CD1c-positive myeloid dendritic cell (primary cell): ENCODE results near the gene SH3RF3.
"Not testable (repeated sequence)": the region's sequence is repeated elsewhere in the genome, so short reads cannot be mapped to it uniquely, and the experiment has no call there.

Experiments
- DNase-seq: peaks from one replicate; pipeline ENCODE4 v3.0.0-alpha.2; 2016; ENCODE audit errors: extremely low spot score

The SH3RF3 gene

GRCh38 chr2:109157563-109158105, 28.6 kb downstream of the SH3RF3 start:
- no peak for DNase-seq

DNA sequence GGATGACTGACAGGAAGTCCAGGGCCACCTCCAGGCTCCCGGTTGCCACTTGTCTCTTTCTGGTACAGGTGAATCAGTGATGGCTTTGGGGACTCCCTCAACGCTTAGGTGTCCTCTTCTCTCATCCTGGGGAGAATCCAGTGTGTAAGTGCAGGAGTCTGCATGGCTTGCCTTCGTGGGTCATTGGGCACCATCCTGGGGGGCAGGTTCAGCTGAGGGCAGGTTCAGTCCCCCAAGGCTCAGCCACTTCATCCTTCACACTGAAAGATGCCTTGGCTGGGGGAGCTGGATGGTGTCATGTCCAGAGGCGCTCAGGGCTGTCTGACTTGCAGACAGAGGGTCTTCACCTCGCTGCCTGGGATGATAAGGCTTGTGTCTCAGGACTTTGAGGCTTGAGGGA, 29.2 kb downstream of the SH3RF3 start:
- no peak for DNase-seq

- no peak for DNase-seq
These were observed 30.1 kb downstream of the SH3RF3 start for GRCh38 chr2:109159096-109159495.

GRCh38 chr2:109160714-109161440, 31.9 kb downstream of the SH3RF3 start:
- DNase-seq = no peak

DNA sequence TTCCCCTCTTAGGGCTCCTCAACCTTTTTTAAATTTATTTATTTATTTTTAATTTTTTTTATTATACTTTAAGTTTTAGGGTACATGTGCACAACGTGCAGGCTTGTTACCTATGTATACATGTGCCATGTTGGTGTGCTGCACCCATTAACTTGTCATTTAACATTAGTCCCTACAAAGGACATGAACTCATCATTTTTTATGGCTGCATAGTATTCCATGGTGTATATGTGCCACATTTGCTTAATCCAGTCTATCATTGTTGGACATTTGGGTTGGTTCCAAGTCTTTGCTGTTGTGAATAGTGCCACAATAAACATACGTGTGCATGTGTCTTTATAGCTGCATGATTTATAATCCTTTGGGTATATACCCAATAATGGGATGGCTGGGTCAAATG, 33.4 kb downstream of the SH3RF3 start:
- not testable (repeated sequence) for DNase-seq

DNA sequence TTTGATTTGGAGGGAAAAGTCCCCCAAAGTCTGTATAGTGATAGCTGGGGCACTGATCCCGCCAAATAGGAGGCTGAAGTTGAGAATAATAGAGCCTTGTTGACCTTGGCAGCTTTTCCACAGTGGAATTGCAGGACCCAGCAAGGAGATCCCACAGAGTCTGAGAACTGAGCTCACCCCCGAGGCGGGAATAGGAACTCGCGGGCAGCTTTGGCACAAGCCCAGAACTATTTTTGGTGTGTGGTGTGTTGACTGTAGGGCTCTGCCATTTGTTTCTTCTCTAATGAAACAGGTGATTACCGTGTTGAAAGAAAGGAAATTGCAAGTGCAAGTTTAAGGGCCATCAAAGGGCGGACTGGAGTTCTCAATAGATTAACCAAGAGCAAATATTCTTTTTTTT, 34.0 kb downstream of the SH3RF3 start:
- DNase-seq = no peak

DNA sequence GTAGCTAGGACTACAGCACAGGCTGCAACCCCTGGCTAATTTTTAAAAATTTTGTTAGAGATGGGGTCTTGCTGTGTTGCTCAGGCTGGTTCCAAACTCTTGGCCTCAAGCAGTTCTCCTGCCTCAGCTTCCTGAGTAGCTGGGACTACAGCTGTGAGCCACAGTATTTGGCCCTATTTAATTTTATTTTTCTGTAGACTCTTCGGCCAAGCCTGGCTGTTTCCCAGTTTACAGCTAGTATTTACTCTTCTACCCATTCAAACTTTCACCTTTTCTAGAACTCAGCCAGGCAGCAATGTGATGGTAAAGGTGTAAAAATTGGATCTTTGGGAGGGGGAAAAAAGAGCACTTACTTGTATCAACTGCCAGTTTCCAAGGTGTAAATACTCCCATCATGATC, 35.3 kb downstream of the SH3RF3 start:
- no peak for DNase-seq

DNA sequence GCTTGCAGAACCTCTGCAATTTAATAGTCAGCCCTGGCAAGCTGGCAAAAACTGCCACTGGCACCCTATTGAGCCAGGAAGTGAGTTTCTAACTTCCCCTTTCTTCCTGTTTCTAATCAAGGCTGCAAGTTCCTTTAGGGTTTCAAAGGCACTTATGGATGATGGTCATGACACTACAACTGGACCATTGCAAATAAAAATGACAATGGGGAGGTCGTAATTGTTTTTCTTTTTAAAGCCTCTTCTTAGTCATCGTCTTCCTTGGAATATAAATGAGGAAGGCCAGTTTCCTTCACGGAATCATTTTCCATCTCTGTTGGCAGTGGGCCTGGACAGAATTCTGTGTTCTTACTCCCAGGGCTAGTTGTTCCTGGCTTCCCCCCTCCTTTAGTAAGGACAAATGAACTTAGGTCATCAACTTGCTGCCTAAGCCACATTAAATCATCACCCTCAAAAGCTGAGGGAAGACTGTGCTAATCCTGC, 35.8 kb downstream of the SH3RF3 start:
- DNase-seq = peak; percentile 26

DNA sequence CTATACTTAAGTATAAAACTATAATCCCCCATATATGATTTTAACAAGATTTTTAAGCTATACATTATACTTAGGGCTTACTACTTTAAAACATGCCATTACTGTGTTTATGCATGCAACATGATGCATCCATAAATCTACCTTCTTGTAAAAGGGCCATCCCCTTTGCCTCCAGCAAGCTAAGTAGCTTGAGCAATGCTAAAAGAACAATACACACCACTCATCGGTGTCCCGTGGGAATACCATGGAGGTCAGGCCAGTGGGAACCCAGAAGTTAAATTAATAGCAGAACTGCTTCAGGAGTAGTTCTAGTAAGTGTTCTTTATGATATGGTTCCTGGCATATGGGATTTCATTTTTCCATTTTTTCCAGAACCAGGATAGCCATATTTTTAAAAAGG, 37.8 kb downstream of the SH3RF3 start:
- DNase-seq = no peak

DNA sequence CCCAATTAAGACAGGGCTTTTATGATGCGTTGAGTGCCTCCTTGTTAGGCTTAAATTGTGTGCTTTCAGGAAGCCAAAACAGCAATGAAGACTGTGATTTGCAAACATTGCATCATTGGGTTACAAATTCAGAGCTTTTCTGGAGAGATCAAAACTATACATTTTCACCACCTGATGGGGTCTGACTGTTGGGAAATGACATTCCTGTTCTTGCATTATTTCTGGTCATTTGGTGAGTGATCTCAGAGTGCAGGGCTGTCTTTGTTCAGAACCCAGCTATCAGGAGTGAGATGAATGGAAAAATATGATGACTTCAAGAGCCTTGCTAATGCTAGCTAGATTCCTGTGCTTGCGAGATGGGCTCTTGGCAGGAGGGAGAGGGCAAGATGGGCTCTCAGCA, 39.1 kb downstream of the SH3RF3 start:
- no peak for DNase-seq

GRCh38 chr2:109168716-109169115, 39.7 kb downstream of the SH3RF3 start:
- DNase-seq = no peak

GRCh38 chr2:109170645-109171044, 41.6 kb downstream of the SH3RF3 start:
- DNase-seq = no peak

DNA sequence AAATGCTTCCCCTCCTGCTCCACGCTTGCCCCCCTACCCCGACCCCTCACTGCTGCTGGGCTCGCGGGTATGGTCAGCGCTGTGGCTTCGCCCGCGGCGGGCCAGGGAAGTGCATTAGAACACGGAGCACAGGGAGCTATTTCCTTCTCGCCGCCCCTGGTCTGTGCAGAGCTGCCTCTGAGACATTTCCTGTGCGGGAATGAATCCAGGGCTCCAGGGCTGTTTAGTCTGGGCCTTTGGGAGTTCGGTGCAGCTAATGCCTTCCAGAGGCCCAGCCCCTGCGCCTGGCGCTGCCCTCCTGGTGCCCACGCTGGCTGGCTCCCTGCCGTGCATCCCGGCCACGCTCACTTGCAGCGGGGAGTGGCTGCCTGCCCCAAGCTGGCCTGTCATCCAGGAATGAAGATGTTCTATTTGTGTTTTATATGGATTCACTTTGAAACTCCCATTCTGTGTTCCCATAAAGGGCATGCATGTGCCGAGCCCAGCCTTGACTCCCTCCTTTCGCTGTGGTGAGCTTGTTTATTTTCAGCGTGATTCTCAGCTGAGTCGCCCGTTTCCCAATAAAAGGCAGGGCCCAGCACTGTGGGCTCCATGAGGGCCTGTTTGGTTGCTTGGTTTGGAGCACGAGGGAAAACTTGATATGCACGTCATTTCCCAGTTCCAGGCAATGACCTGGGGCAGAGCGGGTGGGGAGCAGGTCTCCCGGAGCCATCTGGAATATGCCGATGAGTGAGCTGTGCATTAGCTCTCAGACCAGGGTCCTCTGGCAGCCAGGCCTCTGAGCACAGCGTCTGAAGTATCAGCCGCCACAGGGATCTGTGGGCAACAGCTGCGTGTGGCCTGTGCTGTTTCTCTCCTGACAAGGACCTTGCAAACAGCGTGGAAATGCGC, 42.7 kb downstream of the SH3RF3 start:
- DNase-seq = no peak

- no peak for DNase-seq
These were observed 43.6 kb downstream of the SH3RF3 start for GRCh38 chr2:109172556-109173105.

DNA sequence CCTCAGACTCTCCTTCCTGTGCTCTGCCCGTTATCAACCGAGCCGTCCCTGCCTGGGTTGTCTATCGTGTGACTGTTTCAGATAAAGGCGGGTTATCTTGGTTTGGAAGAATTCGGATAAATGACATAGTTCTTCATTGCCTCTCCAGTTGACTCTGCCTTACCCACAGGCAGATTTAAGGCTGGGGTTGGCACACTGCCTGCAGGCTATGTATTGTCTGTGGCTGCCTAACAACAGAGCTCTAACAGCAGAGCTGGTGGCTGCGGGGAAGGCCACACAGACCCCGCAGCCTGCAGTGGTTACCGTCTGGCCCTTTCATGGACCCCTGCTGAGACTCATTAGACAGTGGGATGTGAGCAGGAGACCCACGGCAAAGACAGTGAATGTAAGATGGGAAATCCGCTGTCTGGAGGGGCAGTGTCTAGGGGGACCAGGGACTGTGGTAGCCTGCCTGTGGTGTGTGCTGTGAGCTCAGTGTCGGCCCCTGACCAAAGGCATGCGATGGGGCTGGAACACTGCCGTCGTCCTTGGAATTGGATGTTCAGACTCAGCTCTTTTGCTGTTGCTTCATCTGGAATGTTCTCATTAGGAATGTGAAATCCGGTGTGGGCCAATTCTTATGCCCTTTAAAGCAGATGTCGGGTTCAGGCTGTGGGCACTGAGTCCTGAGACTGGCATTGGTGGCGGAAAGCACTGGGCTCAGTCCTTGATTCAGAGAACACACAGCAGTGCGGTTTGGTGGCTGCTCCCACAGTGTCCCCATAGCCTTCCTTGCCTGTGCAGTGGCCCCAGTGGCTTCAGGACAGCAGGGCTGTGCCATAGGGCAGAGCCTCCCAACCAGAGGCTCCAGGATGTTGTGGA, 44.5 kb downstream of the SH3RF3 start:
- no peak for DNase-seq

DNA sequence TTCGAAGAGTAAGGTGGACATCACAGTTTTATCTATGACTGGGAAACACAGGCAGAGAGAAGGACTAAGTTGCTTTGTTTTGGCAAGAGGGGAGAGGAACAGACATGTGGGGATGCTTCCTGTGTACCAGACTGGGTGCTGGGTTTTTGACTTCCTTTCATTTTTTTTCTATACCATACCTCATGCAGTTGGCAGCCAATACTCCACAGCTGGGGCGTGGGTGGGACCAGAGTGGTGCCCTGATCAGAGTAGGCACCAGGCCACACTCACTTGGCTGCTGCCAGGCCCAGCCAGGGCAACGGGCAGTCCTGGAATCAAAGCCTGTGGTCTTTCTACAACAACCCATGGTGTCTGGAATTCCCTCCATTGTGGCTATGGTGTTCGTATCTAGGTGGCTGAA, 45.2 kb downstream of the SH3RF3 start:
- DNase-seq = no peak

DNA sequence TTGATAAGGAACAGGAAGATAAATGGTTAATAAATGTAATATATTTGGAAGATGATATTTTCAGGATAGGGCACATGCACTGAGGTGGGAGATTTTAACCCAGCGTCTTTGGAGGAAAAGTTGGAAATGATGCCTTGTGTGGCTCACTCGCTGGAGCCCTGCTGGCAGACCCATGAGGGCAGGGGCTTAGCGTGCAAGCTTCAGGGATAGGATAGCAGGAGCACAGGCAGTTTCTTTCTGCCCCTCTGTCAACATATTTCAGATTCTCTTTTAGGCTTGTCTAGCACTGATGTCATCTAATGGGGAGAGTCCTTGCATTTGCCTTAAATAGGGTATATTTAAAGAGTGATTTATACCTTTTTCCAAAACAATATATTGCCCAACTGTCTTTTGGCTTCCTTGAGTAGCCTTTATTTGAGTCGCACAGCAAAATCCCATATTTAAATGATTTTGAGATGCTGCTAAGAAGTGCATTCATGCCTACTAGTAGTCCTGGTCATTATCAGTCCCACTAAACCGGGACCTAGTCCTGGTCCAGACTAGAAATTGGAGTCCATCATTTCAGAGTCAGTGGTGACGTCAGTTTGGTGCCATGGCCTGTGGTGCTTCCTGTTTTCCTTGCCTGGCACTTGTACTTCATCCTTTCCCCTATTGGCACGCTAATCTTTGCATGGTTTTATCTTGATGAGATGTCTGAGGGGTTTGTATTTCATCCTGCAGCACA, 45.8 kb downstream of the SH3RF3 start:
- no peak for DNase-seq

DNA sequence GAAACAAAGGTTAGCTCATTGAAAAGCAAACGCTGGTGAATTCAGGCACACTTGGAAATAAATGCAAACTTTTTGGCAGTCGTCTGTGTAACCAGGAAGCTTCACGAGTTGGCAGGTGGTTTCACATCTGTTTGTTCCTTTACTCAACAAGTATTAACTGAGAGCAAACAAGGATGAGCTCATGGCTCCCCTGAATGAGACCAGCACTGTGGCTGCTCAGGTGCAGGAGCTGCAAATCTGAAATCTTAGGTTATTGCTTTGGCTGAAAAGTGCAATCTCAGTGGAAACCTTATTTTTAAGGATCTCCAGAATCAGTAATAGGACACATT, 46.3 kb downstream of the SH3RF3 start:
- no peak for DNase-seq

DNA sequence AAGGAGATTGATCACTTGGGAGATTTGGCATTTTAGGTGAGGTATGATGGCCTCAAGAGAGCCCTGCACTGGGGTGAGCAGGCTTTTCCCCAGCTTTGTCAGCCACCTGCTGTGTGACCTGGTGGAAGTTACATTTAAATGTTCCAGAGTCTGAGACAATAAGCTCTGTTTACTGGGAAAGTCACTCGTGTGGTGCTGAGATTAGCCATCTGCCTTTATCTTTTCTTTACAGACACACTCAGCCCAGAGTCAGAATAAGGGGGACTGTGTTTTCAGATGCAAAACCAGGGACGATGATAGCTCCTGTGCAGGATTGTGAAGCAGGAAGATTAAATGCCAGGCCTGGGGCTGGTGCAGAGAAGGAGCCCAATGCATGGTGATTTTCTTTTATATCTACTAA, 47.9 kb downstream of the SH3RF3 start:
- no peak for DNase-seq

GRCh38 chr2:109177635-109178034, 48.6 kb downstream of the SH3RF3 start:
- DNase-seq = no peak

- no peak for DNase-seq
These were observed 50.0 kb downstream of the SH3RF3 start for GRCh38 chr2:109178968-109179367.
